Ishikawa (cell line): ENCODE measurements around the gene S100A1.

Source experiments
- CEBPB ChIP-seq: IDR thresholded peaks from 2 replicates; pipeline ENCODE4 v1.6.1; 2012
- CREB1 ChIP-seq: IDR thresholded peaks from 2 replicates; pipeline ENCODE4 v1.6.1; 2012; ENCODE audit warnings: low read depth
- EGR1 ChIP-seq: IDR thresholded peaks from 2 replicates; pipeline ENCODE4 v1.6.1; 2012
- EP300 ChIP-seq: IDR thresholded peaks from 2 replicates; pipeline ENCODE4 v1.6.1; 2012; ENCODE audit warnings: borderline replicate concordance
- FOXM1 ChIP-seq: IDR thresholded peaks from 2 replicates; pipeline ENCODE4 v1.6.1; 2012; ENCODE audit warnings: low read depth, borderline replicate concordance
- NFIC ChIP-seq: IDR thresholded peaks from 2 replicates; pipeline ENCODE4 v1.6.1; 2012
- RAD21 ChIP-seq: IDR thresholded peaks from 2 replicates; pipeline ENCODE4 v1.6.1; 2012; ENCODE audit warnings: low read depth
- TAF1 ChIP-seq: IDR thresholded peaks from 2 replicates; pipeline ENCODE4 v1.6.1; 2012; ENCODE audit warnings: low read depth, mild to moderate bottlenecking
- TCF12 ChIP-seq: IDR thresholded peaks from 2 replicates; pipeline ENCODE4 v1.6.1; 2012; ENCODE audit warnings: low read depth
- TEAD4 ChIP-seq: IDR thresholded peaks from 2 replicates; pipeline ENCODE4 v1.6.1; 2012
- USF1 ChIP-seq: IDR thresholded peaks from 2 replicates; pipeline ENCODE4 v1.6.1; 2012
- YY1 ChIP-seq: IDR thresholded peaks from 2 replicates; pipeline ENCODE4 v1.6.1; 2012; ENCODE audit warnings: low read depth
- ZBTB7A ChIP-seq: IDR thresholded peaks from 2 replicates; pipeline ENCODE4 v1.6.1; 2012; ENCODE audit warnings: low read depth
- TF ChIP-seq, protein P1 (sequence below): IDR thresholded peaks from 2 replicates; pipeline ENCODE4 v1.6.1; 2012; ENCODE audit warnings: low read depth, mild to moderate bottlenecking
- TF ChIP-seq, protein P2 (sequence below): IDR thresholded peaks from 2 replicates; pipeline ENCODE4 v1.6.1; 2012

S100A1 gene

GRCh38 chr1:153587314-153587713, 40.9 kb upstream of the S100A1 start:
- TF ChIP-seq ZBTB7A (no peak), TCF12 (no peak), YY1 (no peak), TAF1 (no peak)

DNA sequence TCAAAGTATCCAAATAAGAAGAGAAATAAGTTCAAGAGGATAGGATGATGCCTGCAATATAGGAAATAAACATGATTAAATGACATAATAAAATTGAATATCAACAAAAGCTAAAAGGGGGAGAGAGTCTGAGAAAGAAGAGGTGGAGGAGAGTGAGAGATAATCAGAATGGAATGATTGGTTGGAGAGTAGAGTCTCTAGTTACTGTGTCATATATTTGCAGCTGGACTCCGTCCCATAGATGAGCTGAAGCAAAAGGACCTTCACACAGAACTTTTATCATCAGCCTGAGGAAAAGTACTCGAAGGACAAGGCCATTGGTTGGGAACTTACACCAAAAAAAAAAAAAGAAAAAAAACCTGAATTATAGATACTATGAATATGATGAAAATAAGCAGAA, 39.8 kb upstream of the S100A1 start:
- no peak for TF ChIP-seq RAD21
- TF ChIP-seq YY1: no peak
- no peak for TF ChIP-seq CREB1
- TF ChIP-seq NFIC: no peak
- no peak for TF ChIP-seq TCF12
- no peak for TF ChIP-seq EGR1
- TF ChIP-seq EP300: no peak
- TF ChIP-seq, protein P1, sequence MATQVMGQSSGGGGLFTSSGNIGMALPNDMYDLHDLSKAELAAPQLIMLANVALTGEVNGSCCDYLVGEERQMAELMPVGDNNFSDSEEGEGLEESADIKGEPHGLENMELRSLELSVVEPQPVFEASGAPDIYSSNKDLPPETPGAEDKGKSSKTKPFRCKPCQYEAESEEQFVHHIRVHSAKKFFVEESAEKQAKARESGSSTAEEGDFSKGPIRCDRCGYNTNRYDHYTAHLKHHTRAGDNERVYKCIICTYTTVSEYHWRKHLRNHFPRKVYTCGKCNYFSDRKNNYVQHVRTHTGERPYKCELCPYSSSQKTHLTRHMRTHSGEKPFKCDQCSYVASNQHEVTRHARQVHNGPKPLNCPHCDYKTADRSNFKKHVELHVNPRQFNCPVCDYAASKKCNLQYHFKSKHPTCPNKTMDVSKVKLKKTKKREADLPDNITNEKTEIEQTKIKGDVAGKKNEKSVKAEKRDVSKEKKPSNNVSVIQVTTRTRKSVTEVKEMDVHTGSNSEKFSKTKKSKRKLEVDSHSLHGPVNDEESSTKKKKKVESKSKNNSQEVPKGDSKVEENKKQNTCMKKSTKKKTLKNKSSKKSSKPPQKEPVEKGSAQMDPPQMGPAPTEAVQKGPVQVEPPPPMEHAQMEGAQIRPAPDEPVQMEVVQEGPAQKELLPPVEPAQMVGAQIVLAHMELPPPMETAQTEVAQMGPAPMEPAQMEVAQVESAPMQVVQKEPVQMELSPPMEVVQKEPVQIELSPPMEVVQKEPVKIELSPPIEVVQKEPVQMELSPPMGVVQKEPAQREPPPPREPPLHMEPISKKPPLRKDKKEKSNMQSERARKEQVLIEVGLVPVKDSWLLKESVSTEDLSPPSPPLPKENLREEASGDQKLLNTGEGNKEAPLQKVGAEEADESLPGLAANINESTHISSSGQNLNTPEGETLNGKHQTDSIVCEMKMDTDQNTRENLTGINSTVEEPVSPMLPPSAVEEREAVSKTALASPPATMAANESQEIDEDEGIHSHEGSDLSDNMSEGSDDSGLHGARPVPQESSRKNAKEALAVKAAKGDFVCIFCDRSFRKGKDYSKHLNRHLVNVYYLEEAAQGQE: no peak
- TF ChIP-seq, protein P2, sequence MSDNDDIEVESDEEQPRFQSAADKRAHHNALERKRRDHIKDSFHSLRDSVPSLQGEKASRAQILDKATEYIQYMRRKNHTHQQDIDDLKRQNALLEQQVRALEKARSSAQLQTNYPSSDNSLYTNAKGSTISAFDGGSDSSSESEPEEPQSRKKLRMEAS: no peak
- no peak for TF ChIP-seq CEBPB
- no peak for TF ChIP-seq TEAD4
- no peak for TF ChIP-seq TAF1

DNA sequence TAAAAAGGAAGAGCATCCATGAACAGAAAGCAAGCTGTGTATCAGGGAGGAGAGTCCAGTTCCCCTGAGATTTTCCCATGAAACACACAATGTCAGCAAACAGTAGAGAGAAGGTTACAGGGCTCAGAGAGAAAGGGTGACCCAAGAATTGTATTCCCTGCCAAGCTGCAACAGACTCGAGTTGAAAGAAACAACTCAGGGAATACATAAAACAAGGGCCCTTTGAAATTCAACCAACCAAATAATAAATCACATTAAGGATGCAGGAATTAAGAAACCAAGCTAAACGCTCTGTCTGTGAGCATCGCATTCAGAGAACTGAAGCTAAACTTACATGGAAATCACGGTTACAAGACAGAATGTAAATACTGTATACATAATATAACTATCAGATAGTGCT, 35.5 kb upstream of the S100A1 start:
- no peak for TF ChIP-seq YY1
- TF ChIP-seq TCF12: no peak
- TF ChIP-seq RAD21: no peak
- no peak for TF ChIP-seq TEAD4
- TF ChIP-seq TAF1: no peak
- TF ChIP-seq CREB1: no peak
- TF ChIP-seq ZBTB7A: no peak
- TF ChIP-seq EP300: no peak
- TF ChIP-seq CEBPB: no peak
- TF ChIP-seq, protein P2: no peak
- no peak for TF ChIP-seq FOXM1
- no peak for TF ChIP-seq NFIC
- no peak for TF ChIP-seq EGR1
- no peak for TF ChIP-seq USF1
- TF ChIP-seq, protein P1: no peak

DNA sequence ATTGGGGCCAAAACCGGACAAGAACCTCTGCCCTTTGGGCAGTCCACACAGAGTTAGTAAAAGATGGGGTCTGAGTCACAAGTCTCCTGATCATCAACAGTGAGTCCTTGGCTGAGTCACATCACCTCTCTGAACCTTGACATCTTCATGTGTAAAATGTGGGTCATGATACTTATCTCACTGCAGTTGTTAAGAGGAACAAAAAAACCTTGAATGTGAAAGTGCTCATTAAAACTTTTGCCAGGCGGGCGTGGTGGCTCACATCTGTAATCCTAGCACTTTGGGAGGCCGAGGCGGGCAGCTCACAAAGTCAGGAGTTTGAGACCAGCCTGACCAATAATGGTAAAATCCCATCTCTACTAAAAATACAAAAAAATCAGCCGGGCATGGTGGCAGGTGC, 31.0 kb upstream of the S100A1 start:
- no peak for TF ChIP-seq CREB1
- no peak for TF ChIP-seq NFIC
- TF ChIP-seq USF1: no peak
- TF ChIP-seq, protein P2: no peak
- TF ChIP-seq, protein P1: no peak
- TF ChIP-seq ZBTB7A: no peak
- no peak for TF ChIP-seq EGR1
- TF ChIP-seq CEBPB: no peak
- no peak for TF ChIP-seq TEAD4
- TF ChIP-seq FOXM1: no peak
- TF ChIP-seq YY1: no peak
- TF ChIP-seq TCF12: no peak
- TF ChIP-seq RAD21: no peak
- TF ChIP-seq EP300: no peak
